Suprapubic skin (tissue), 4 donors: ENCODE measurements around the gene PSTPIP2.

Experiments used
- POLR2A ChIP-seq, 2 donors: fragments of 450-650 bp; IDR thresholded peaks; one replicate each; pipeline ENCODE4 v1.6.1; 2017; ENCODE audit warnings: antibody characterized with exemption in 2 of 2, mild to moderate bottlenecking in 2 of 2, moderate library complexity in 2 of 2
- POLR2AphosphoS5 ChIP-seq, 3 donors: sonication (generic); formaldehyde crosslinking; IDR thresholded peaks; one replicate each; pipeline ENCODE4 v1.6.1; 2017; ENCODE audit warnings: antibody characterized with exemption in 3 of 3
- TF ChIP-seq, protein P1 (sequence below), 2 donors: fragments of 200-600 bp in 1 of 2; fragments of 450-650 bp in 1 of 2; sonication (generic) in 1 of 2; IDR thresholded peaks; one replicate each; pipeline ENCODE4 v1.5.1; 2016 to 2019; ENCODE audit warnings: antibody characterized with exemption in 2 of 2, mild to moderate bottlenecking in 1 of 2, moderate library complexity in 1 of 2

DNA sequence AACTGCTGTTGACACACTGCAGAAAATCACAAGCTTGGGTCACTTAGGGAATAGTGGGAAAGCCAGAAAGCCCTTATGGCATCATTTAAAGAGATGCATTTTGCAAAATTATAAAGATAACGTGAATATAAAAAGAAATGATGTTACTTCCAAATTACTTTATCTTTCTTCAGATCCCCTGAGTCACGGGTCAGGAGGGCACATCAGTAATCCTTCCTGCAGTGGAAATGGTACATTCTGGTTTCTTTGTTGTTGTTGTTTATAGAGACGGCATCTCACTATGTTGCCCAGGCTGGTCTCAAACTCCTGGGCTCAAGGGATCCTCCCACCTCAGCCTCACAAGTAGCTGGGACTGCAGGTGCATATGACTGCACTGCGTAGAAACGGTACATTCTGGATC is 95.1 kb downstream of the PSTPIP2 start:
- TF ChIP-seq POLR2A (IDR thresholded peaks at IDR 0.05) (no peak), POLR2AphosphoS5 (IDR thresholded peaks at IDR 0.05) (no peak)
- TF ChIP-seq, protein P1, sequence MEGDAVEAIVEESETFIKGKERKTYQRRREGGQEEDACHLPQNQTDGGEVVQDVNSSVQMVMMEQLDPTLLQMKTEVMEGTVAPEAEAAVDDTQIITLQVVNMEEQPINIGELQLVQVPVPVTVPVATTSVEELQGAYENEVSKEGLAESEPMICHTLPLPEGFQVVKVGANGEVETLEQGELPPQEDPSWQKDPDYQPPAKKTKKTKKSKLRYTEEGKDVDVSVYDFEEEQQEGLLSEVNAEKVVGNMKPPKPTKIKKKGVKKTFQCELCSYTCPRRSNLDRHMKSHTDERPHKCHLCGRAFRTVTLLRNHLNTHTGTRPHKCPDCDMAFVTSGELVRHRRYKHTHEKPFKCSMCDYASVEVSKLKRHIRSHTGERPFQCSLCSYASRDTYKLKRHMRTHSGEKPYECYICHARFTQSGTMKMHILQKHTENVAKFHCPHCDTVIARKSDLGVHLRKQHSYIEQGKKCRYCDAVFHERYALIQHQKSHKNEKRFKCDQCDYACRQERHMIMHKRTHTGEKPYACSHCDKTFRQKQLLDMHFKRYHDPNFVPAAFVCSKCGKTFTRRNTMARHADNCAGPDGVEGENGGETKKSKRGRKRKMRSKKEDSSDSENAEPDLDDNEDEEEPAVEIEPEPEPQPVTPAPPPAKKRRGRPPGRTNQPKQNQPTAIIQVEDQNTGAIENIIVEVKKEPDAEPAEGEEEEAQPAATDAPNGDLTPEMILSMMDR (IDR thresholded peaks at IDR 0.05), result no peak
